SK-N-MC (cell line): ENCODE data around the gene NIPAL3.

ENCODE experiments used
- EZH2 ChIP-seq: fragments of 200-600 bp; sonication (generic); IDR thresholded peaks from one replicate; pipeline ENCODE4 v1.6.1; 2017; ENCODE audit warnings: antibody characterized with exemption
- POLR2AphosphoS5 ChIP-seq: IDR thresholded peaks from 2 replicates; pipeline ENCODE4 v1.6.1; 2012; ENCODE audit warnings: mild to moderate bottlenecking, low read depth, low read length, borderline replicate concordance

GRCh38 chr1:24503059-24503751 is 87.6 kb downstream of the NIPAL3 start:
- TF ChIP-seq EZH2 (no peak), POLR2AphosphoS5 (no peak)
